NCI-H82 (cell line): ENCODE results near the gene GPR180.

Experiments used
- DNase-seq: peaks from one replicate; lab custom pipeline; 2025; lab: John Stamatoyannopoulos, UW

The GPR180 gene

DNA sequence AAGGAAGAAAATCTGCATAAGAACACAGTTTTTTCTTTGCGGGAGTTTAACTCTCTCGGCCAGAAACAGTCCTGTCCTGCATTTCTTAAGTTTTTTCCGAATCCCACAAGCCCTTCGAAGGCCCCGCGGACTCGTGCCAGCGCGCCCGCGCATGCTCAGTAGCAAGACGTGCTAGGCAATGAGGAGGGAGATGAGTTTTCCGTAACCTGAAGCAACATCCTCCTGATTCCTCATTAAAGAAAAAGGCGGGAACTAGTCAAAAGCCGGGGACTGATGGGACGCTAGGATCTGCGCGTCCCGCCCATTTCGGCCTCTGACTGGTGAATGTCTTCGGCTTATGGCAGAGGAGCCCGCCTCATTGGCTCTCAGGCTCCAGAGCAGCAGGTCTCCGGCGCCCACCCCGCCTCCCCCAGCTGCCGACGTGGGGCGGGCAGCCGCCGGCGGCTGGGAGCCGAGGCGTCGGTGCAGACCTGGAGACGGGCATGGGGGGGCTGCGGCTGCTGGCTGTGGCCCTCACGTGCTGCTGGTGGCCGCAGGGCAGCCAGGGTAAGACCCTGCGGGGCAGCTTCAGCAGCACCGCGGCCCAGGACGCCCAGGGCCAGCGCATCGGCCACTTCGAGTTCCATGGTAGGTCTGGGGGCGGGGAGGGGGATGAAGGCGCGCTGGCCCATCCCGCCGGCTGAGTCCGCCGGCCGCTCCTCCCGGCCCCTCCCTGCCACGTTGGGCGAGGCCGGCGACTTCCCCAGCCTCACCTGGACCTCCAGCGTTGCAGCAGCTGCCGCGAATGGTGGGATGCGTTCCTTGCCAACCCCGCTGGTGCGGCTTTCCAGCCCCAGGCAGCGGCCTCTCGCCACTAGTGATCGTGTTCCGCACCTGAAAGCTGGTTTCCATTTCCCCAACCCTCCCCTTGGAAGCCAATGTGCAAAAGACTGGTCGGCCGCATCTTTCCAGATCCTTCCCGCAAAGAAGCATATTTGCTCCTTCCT is at the start of gene GPR180:
GPR180 (plus strand) TSS at position 412 of the 986 bp plus-strand sequence; CDS start at position 483, 71 bp downstream.
- DNase-seq: peak; percentile 100

DNA sequence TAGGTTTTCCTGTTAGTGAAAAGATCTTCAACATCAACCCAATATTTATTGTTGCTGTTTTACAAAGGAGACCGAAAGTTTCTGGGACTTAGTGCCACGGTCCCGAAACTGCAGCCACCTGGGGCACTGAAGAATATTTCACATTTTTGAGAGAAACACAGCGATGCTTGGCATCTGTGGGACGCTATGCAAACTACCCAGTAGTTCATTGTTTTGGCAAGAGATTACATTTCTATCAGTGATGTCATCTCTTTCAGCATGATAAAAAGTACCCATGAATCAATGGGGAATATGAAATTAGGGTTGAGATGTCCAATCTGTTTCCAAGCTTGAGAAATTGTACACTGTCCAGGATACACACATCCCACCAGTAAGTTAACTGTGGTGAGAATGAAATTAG is 49.6 kb upstream of the GPR180 start:
- DNase-seq: no peak

DNA sequence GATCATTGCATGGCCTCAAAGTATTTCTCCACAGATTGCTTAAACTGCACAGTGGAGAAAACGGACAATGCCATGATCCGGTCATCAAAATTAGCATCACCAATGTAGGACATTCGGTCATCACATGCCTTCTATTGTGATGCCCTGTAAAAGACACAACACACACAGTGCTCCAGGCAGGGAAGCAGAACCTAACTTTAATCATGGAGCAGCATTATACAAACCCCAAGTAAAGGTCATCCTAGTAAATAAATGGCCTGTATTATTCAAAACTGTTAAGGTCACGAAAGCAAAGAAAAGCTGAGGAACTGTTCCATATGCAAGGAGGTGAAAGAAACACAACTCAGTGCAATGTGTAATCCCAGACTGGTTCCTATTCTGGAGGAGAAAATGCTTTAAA is 47.9 kb upstream of the GPR180 start:
- no peak for DNase-seq

DNA sequence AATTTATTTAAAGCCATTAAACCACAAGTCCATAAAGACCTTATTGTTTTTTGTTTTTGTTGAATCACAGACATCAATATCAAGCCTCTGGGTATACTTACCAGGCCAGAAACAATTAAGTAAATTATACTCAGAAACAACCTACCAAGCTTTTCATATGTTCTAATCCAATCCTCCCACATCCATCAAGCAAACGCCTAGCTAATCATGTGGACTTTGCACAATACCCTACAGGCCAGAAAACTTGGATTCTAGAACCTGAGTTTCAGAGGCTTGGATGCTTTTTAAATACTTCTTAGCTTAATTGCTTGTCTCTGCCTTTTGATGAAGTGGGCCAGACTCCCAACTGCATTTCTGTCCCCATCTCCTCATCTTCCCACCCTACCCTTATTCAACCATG is 45.6 kb upstream of the GPR180 start:
- peak; percentile 64 for DNase-seq

DNA sequence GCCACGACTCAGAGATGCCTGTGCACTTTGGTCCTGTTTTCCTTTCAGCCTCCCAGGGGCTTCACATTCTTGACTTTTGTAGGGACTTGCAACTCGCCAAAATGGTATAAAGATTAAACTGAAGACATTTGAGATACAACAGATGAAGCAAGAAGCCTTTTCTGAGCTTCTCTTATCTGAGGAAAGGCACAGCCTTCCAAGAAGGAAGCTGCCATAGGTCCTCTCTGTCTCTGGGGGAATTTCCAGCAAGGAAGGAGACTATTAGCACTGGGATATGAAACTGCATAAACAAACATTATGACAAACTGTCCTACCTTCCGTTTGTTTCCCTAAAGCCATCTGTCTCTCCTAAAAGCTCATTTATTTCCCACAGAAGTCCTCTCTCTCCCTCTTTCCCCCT is 45.0 kb upstream of the GPR180 start:
- peak; percentile 57 for DNase-seq

DNA sequence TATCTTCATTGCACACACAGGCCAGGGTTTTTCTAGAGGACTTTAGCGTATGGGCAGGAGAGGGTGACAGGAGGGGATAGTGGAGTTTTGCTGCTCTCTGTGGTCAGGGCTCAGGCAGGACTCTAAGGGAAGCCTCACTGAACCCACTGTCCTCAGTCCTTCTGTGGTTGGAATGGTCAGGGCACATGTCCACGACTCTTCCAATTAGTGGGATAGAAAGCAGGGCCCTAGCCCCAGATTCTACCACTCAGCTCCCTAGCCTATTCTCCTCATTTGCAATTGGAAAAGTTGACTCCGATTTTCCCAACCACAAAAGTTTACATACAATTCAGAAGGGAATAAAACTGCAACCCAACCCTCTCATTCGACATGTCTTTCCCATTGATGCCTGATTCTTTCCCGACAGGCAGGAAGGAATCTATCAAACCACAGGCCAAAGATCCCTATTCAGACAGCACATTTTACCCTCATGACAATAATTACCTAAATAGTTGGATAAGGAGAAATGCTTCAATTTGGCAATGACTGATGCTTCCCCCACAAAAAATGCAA is 43.9 kb upstream of the GPR180 start:
- DNase-seq: no peak

DNA sequence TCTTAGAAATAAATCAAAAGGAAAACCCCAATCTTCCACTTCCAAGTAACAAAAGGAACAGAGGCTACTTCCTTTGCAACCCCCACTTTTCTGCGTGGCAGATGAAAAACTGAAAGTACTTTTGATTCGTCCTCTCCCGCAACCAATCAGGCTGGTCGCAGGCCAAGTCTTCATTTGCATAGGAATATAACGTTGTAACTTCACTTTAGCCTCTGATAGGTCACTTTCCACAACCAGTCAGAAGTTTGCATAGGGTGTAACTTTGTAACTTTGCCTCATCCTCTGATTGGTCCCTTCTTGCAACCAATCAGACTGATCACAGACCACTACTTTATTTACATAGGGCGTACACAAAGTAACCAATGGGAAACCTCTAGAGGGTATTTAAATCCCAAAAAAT is 42.9 kb upstream of the GPR180 start:
- no peak for DNase-seq

DNA sequence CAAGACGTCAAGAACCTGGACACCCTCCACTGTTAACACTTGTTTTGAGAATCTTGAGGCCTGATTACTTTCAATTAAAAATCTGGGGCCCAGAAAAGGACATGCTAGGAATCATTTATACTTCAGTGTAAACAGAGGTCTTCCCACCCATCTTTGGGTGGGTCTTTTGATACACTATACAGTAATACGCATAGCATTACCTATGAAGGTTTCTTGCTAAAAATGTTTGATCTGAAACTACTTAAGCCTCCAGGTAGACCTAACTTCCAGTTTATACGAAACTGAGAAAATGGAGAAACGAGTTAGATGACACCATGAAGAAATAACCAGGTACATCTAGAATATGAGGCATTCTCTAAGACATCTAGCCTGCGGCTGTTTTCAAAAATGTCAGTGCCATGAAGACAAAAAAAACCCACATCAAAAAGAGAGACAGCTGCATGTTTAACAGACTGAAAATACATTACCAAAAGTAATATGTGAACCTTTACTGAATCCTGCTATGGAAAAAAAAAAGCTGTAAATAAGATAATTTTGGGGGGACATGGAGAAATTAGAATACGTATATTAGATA is 42.3 kb upstream of the GPR180 start:
- DNase-seq: no peak

DNA sequence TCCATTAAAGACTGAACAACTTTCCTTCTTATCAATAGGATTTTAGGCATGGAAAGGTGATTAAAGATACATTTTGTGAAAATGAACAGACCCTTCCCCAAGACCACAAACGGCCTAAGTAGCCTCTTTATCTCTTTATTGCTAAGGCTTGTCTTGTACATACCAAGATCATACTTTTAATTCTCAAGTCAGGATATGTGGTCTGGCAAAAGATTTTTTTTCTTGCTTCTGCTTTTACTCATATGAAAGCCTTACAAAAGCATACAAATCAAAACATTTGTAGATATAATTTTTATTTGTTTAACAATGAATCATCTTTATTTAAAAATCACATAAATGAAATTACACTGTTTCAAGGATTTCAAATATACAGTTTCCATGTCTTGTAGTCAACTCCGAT is 41.5 kb upstream of the GPR180 start:
- no peak for DNase-seq

DNA sequence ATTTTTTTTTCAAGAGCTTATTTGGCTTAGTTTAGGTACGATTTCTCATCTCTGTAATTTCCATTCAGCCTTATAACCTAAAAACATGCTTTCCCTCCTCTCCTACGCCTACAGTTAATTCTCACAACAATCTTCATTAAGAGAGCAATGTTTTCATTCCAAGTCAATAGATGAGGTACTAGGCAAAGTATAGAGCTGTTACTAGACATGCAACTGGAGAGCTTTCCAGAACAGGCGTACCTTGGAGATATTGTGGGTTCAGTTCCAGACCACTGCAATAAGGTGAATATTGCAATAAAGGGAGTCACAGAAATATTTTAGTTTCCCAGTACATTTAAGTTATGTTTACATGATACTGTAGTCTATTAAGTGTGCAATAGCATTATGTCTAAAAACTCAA is 40.5 kb upstream of the GPR180 start:
- DNase-seq: no peak

DNA sequence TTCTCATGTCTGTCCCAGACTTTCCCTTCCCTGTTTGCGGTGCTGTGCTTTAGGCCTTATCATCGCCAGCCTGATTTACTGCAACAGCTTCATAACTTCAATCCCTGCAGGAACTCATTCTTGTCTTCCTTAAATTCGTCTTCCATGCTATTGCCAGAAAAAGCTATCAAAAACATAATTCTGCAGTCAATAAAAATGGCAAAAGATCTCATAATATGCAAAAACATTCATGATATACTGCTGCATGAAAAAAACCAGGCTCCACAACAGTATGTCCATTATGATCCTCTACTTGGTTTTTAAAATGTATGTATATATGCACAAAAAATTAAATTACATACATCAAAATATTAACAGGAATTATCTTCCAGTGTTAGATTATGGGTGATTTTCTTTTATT is 34.1 kb upstream of the GPR180 start:
- DNase-seq: no peak

DNA sequence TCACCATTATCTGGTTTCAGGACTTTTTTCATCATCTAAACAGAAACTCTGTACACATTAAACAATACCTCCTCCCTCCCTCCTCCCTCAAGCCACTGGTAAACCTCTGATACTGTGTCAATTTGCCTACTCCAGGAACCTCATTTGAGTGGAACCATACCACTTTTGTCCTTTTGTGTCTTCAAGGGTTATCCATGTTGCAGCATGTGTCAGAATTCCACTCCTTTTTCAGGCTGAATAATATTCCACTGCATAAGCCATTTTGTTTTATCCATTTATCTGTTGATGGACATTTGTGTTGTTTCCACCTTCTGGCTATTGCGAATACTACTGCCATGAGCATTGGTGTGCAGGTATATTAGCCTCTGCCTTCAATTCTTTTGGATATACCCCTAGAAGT is 33.2 kb upstream of the GPR180 start:
- DNase-seq: no peak

DNA sequence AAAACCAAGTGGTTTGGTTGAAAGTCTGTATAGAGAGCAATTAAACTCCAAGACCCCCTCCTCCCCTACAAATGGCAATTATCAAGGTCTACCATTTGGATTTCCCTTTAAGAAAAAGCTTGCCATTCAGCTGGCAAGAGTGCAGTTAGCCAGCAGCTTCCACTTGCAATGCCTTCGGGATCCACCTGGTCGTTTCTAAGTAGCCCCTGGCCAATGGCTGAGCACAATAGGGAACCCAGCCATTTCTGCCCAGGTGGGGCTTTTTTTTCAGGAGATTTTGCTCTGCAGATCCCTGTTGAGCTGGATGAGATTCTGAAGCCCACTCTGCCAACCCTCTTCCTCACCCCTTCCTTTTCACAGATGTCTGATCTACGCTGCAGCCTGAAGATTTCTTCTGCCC is 32.0 kb upstream of the GPR180 start:
- DNase-seq: no peak

DNA sequence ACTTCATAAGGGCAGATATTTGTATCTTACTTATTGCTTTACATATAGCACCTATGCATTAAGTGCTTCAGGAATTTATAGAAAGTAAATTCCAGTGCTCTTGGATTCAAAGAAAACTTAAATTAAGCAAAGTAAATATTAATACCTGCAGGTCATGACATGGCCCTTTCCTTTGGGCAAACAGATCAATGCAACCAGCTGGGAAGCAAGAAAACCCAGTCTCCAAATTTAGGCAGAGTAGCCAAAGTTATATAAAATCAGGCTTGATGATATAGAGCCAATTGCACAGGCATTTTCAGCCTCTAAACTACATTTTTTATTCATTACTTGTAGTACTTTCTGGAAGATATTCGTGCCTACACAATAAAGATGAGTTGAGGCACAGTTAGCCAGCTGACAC is 22.6 kb upstream of the GPR180 start:
- no peak for DNase-seq

DNA sequence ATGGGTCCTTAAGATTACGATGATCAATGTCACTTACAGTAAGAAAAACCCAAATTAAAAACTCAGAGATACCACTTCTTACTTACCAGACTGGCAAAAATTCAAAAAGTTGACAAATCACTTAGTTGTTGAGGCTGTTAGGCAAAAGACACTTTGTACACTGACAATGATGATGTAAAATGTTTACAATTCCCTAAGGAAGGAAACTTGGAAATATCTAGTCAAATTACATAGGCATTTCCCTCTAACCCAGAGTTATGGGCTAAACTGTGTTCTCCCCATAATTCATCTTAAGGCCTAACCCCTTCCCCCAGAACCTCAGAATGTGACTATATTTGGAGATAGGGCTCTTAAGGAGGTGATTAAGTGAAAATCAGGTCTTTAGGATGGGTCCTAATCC is 17.7 kb upstream of the GPR180 start:
- no peak for DNase-seq

DNA sequence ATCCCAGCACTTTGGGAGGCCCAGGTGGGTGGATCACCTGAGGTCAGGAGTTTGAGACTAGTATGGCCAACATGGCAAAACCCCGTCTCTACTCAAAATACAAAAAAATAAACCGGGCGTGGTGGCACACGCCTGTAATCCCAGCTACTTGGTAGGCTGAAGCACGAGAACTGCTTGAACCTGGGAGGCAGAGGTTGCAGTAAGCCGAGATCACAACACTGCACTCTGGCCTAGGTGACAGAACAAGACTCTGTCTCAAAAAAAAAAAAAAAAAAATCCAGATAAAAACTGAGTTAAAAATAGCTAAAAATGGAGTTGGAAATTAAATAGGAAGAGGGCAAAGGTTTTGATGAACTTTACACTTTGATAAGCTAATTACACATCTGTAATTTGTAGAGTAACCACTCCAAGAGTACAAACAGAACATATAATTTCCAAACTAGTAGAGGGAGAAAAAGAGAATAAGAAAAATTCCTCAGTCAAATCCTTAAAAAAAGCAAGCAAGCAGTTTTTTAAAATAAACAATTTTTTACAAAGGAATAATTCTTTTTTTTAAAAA is 16.0 kb upstream of the GPR180 start:
- DNase-seq: no peak

DNA sequence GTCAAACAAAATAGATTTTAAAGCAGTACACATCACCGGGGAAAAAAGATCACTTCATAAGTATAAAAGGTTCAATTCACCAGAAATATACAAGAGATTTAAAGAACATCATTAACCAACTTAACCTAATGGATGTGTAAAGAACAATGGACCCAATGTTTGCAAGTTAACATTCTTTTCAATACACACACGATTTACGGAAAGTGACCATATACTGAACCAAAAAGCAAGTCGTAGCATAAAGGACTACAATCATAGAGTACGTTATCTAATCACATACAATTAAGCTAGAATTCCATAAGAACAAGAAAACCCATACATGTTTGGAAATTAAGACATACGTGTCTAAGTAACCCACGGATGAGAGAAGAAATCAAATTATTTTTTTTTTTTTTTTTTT is 15.3 kb upstream of the GPR180 start:
- no peak for DNase-seq

DNA sequence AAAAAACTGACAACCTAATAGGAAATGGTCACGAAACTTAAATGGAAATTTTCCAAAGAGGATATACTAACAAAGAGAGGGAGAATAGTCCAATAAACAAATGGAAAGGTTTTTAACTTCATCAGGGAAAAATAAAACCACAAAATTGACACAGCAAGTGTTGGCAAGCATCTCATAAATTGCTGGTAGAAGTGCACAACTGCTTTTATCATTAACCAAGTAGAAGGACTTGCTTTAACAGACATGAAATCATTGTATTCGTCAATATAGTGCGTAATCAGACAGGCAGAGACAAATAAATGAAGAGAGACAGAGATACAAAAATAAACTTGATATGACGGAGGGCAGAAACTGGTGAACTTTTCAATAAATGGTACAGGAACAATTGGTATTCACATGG is 13.1 kb upstream of the GPR180 start:
- no peak for DNase-seq

DNA sequence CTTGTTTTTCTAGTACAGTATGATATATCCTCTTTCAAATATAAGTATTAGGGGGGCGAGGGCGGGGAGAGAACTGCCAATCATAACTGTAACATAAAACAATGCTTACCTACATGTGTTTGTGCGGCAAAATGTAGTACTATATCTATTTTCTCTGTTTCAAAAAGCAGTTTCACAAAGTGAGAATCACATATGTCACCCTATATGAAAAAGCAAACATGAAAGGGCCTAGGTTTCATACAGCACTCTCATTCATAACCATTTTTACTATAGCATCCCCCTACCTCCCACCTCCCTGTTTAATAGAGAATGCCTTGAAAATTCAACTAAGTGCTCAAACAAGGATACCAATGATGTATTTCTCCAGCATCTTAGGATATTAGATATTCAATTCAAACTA is 10.9 kb upstream of the GPR180 start:
- DNase-seq: no peak

DNA sequence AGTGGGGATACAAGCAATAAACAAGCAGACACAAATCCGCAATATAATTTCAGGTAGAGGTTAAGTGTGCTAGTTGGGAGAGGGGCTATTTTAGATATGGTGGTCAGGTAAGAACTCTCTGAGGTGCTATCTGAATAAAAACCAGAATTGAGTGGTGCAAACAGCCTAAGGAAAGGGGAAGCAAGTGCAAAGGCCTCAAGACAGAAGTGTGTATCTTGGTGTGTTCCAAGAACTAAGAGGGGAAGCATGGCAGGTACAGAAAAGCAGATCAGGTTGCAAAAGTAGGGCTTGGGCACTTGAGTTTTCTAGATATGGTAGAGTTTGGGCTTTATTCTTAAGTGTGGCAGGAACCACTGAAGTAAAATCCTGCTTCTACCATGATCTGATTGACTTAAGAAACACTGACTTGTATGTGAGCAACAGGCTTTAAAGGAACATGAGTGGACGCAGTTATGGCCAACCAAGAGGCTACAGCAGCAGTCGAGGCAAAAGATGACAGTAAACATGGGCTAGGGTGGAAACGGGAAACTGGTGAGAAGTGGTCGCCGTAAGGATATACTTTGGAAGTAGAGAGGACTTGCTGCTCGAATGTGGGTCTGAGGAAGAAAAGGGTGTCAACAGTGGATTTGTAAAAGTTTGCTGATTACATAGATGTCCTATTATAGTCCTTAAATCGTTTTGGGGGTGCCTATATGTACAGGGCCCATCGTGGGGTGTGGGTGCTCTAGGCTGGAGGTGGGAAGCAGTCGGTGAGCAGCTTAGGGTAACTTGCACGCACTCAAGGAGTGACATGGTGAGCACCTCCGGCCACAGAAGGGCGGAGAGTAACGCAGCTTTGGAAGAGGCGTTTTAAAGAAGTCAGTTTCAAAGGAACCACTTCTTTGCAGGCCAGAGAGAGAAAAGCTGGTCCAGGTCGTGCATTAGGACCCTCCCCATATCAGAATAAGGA is 6.4 kb upstream of the GPR180 start:
- peak; percentile 52 for DNase-seq

DNA sequence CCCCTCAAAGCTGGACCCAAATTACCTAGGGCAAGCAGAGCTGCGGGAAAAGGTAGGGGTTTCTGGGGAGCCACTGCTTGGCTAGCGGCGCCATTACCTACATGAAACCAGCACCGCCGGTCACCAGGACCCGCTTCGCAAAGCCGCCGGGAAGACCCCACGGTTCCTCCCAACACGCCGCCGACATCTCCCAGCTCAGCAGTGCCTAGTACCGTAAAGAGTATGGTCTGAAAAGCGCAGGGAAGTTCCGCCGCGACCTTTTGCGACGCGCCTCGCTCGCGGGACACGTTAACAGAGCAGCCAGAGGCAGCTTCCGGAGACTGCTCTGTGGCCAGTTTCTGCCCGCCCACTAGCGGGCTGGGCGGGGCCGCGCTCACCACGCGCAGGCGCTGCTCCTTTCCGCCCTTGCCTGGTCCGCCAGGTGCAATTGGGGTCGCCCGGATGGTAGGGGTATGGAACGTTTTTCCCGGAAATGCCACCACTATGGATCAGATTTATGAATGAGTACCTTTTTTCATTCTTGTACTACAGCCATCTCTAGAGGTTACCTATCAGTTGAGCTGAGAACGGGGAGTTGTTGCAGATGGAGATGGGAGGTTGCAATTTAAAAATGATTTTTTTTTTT is 5.6 kb upstream of the GPR180 start, which contains the start of gene TGDS:
TGDS (minus strand) TSS at position 203 of the 625 bp plus-strand sequence; CDS start at position 187, 16 bp downstream.
- DNase-seq: peak; percentile 98
